Ovary (tissue), 3 donors: ENCODE data around the gene STEAP1B.

ENCODE experiments used
- EP300 ChIP-seq: sonication (generic); formaldehyde crosslinking; IDR thresholded peaks from one replicate; pipeline ENCODE4 v1.6.1; 2017; ENCODE audit warnings: antibody characterized with exemption
- TF ChIP-seq, protein P1 (sequence below), 3 donors: fragments of 450-650 bp in 2 of 3; fragments of 200-600 bp in 1 of 3; IDR thresholded peaks; one replicate each; pipeline versions ENCODE4 v1.5.1 to v1.8.0; 2016 to 2022; ENCODE audit warnings: antibody characterized with exemption in 3 of 3, mild to moderate bottlenecking in 1 of 3
- donor health status: DM: no; HTN: no; CAD: no.

DNA sequence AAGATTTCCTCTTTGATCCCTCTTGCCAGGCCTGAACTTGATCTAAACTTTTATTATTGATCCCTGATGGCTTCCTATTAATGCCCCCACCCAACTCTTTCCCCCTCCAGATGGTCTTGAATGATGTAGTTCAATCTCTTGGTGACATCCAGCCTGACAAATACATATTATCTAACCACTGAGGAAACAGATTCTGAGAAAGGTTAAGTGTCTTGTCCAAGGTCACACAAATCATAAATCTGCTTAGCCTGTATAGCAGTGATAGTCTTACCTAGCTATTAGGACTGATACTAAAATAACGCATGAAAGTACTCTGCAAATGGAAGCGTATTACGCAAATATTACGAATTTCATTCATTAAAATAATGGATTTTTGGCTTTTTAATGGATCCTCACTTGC lies 22.7 kb downstream of the STEAP1B start:
- TF ChIP-seq, protein P1, sequence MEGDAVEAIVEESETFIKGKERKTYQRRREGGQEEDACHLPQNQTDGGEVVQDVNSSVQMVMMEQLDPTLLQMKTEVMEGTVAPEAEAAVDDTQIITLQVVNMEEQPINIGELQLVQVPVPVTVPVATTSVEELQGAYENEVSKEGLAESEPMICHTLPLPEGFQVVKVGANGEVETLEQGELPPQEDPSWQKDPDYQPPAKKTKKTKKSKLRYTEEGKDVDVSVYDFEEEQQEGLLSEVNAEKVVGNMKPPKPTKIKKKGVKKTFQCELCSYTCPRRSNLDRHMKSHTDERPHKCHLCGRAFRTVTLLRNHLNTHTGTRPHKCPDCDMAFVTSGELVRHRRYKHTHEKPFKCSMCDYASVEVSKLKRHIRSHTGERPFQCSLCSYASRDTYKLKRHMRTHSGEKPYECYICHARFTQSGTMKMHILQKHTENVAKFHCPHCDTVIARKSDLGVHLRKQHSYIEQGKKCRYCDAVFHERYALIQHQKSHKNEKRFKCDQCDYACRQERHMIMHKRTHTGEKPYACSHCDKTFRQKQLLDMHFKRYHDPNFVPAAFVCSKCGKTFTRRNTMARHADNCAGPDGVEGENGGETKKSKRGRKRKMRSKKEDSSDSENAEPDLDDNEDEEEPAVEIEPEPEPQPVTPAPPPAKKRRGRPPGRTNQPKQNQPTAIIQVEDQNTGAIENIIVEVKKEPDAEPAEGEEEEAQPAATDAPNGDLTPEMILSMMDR (IDR thresholded peaks at IDR 0.05) = no peak
- TF ChIP-seq EP300 = no peak
